PFSK-1 (cell line): Measurements from ENCODE around the gene DNAH8.

Experiments used
- POLR2AphosphoS5 ChIP-seq: IDR thresholded peaks from 2 replicates; pipeline ENCODE4 v1.6.1; 2012; ENCODE audit warnings: low read depth, mild to moderate bottlenecking, control low read depth, low read length, moderate library complexity
- REST ChIP-seq, 2 experiments: IDR thresholded peaks; 2 replicates each; pipeline versions ENCODE4 v1.6.1 to v1.8.0; 2011 to 2012; ENCODE audit warnings: low read depth in 2 of 2, low read length in 2 of 2, control low read depth in 1 of 2, inconsistent platforms in 1 of 2, mild to moderate bottlenecking in 1 of 2, moderate library complexity in 1 of 2; ENCODE audit not compliant: insufficient read depth in 1 of 2
- TAF1 ChIP-seq: IDR thresholded peaks from 2 replicates; pipeline ENCODE4 v1.6.1; 2012; ENCODE audit warnings: low read length, control low read depth, borderline replicate concordance; ENCODE audit not compliant: insufficient read depth

GRCh38 chr6:38984723-38985122 is 269.6 kb downstream of the DNAH8 start:
- no peak for TF ChIP-seq POLR2AphosphoS5
- TF ChIP-seq TAF1, result no peak
- no peak for TF ChIP-seq REST (IDR thresholded peaks at IDR 0.05; ENCODE audit: insufficient read depth in 1 of 2, low read depth in 2 of 2, low read length in 2 of 2)
